Endometrium (tissue), 2 donors: ENCODE results near the gene YPEL3.
"Not testable (repeated sequence)": the region's sequence is repeated elsewhere in the genome, so short reads cannot be mapped to it uniquely, and the experiment has no call there.

Source experiments
- FAIRE-seq: peaks from 2 replicates; lab custom pipeline; 2012; peaks lifted over from hg19 to GRCh38; lab: Jason Lieb, UNC
- donor health status: control.
- donor health status: control.

Gene YPEL3, protein sequence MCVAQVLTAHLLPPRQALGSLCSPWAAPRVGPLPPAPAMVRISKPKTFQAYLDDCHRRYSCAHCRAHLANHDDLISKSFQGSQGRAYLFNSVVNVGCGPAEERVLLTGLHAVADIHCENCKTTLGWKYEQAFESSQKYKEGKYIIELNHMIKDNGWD

DNA sequence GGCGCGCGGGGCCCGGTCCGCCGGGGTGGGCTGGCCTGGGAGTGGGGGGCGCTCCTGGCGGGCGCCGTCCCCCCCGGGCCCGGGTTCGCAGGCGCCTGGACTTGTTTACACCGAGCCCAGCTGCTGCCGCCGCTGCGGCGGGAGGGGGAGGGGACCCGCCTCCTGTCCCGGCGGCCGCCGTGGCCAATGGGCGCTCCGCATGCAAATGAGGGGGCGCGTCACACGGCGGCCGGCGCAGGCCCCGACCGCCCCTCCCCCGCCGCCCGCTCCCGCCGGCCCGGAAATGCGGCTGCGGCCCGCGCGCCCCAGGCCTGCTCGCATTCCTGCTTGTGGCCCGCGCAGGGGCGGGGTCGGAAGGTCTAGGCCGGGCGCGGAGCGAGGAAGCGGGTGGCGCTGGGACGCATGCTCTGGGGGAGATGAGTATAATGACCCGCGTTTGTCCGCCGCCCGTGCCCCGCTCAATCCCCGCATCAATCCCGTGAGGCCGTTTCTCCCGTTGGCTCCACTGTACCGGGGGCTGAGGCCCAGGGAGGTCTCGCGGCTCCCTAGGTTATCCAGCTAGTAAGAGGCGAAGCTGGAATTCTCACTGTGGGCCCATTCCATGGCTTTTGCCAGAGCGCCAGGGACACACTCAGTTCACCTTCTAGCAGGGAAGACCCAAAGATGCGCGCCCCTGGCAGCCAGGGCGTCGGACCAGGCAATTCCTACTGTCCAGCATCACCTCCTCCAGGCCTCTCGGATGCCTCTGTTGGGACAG, at the start of gene YPEL3:
Gene YPEL3 (minus strand): TSS at position 109 of the 757 bp plus-strand sequence. CDS start 731 bp downstream, outside the sequence.
- FAIRE-seq, result no peak

- FAIRE-seq, result no peak
Measured at GRCh38 chr16:30145657-30146056, 49.6 kb upstream of the YPEL3 start.

GRCh38 chr16:30144917-30145316, 48.9 kb upstream of the YPEL3 start:
- FAIRE-seq, result peak; percentile 94

DNA sequence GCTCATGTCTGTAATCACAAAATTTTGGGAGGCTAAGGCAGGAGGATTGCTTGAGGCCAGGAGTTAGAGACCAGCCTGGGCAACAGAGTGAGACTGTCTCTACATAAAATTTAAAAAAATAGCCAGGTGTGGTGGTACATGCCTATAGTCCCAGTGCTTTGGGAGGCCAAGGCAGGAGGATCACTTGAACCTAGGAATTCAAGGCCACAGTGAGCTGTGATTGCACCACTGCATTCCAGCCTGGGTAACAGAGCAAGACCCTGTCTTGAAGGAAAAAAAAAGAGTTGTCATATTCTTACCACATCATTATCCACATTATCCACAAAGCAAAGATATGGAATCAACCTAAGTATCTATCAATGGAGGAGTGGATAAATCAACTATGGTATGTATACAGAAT, 48.0 kb upstream of the YPEL3 start:
- no peak for FAIRE-seq

DNA sequence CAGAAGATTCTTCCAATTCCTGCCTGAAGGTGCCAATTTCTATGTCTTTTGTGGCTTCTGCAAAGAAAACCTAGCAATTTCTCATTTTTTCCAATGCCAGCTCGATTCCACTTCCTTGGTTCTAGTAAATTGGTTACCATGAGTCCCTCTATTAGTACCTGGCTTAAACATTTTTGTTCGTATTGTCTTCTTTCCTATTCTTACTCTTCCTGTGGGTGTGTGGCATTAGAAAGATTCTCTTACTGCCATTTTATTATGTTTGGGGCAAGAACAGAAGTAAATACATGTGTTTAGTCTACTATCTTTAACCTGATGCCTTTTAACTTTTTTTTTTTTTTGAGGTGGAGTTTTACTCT, 47.3 kb upstream of the YPEL3 start:
- no peak for FAIRE-seq

DNA sequence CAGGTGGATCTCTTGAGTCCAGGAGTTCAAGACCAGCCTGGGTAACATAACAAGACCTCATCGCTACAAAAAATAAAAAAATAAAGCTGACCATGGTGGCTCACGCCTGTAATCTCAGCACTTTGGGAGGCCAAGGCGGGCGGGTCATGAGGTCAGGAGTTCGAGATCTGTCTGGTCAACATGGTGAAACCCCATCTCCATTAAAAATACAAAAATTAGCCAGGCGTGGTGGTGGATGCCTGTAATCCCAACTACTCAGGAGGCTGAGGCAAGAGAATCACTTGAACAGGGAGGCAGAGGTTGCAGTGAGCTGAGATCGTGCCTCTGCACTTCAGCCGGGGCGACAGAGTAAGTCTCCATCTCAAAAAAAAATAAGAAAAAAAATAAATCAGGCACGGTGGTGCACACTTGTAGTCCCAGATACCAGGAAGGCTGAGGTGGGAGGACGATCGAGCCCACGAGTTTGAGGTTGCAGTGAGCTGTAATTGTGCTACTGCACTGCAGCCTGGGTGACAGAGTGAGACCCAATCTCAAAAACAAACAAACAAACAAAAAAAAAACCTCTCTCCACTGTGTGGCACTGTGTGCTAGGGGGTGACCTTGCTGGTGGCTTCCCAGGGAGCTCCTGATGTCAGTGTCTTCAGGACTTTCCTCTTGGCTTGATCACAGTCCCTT, 46.8 kb upstream of the YPEL3 start:
- no peak for FAIRE-seq

DNA sequence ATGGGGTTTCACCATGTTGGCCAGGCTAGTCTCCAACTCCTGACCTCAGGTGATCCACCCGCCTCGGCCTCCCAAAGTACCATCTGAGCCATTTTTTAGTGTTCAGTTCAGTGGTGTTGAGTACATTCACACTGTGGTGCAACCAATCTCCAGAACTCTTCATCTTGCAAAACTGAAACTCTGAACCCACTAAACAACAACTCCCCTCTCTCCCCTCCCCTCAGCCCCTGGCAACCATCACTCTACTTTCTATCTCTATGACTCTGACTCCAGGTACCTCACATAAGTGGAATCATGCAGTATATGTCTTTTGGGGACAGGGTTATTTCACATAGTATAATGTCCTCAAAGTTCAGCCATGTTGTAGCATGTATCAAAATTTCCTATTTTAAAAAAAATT, 45.7 kb upstream of the YPEL3 start:
- no peak for FAIRE-seq

DNA sequence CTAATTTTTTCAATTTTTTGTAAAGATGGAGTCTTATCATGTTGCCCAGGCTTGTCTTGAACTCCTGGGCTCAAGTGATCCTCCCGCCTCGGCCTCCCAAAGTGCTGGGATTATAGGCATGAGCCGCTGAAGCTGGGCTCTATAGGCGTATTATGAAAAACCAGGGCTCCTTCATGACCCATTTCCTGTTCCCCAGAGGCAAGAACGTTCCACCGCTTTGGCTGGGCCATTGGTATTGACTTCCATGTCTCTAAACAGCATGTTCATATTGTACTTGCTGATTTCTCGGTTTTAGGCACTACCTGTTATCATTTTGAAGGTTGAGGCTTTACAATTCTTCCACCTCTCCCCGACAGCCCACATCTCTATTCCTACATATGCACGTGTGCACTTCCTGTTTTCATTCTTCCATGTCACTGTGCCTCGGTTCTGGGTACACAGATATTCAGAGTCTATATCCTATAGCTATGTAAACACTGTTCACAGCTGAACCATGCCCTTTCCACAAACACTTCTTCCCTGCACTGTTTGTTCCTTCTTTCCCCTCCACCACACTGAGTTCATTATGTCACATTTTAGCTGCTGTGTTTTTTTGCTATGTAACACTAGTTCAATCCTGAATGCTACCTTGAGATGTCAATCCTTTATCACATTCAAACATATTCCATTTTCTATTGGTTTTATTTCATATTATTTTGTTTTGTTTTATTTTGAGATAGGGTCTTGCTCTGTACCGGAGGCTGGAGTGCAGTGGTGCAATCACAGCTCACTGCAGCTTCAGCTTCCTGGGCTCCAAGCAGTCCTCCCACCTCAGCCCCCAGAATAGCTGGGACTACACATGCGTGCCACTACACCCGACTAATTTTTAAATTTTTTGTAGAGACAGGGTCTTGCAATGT, 43.8 kb upstream of the YPEL3 start:
- no peak for FAIRE-seq

GRCh38 chr16:30137897-30138296, 41.9 kb upstream of the YPEL3 start:
- no peak for FAIRE-seq

GRCh38 chr16:30136971-30137605, 41.1 kb upstream of the YPEL3 start:
- no peak for FAIRE-seq

DNA sequence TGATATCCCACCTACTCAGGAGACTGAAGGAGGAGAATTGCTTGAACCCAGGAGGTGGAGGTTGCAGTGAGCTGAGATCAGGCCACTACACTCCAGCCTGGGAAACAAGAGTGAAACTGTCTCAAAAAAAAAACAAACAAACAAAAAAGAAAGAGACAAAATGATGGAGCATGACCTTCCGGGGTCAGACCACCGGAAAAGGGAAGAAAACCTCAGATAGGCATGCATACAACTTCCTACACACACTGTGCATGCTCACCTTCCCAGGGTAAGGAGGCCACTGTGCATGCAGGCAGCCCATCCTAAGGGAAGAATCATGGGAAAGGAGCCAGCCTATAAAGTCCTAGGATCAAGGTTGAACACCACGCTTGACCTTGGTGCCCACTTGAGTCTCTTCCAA, 36.6 kb upstream of the YPEL3 start:
- FAIRE-seq, result no peak

DNA sequence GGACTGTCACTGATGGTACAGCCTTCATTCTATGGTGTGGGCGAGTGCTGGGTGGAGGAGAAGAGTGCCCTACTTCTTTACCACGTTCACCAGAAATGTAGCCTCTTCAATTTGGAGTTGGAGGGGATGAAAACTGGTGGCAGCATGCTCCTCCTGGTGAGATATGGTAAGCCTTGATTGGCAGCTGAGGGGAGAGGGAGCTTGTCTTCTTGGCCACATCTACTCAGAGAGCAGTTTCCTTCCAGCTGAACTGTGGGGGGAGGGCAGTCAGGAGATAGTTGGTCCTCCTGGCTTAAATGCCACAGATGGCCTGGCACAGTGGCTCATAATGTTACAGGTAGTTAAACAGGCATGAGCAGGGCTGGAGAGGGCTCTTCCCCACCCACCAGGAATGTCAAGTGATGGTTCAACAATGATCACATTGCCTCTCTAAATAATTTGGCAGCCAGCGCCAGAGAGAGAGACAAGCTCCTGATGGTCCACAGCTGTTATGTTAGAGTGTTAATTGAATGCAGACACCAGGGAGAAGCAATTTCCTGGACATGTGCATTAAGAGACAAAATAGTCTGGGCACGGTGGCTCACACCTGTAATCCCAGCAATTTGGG, 36.0 kb upstream of the YPEL3 start:
- FAIRE-seq, result no peak

GRCh38 chr16:30127993-30128392, 32.0 kb upstream of the YPEL3 start:
- FAIRE-seq, result no peak

DNA sequence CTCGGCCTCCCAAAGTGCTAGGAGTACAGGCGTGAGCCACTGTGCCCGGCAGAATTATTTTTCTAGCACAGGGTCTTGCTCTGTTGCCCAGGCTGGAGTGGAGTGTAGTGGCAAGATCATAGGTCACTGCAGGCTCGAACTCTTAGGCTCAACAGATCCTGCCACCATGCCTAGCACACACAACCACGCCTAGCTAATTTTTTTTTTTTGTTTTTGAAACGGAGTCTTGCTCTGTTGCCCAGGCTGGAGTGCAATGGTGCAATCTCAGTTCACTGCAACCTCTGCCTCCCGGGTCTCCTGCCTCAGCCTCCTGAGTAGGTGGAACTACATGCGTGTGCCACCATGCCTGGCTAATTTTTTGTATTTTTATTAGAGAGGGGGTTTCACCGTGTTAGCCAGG, 29.7 kb upstream of the YPEL3 start:
- FAIRE-seq, result not testable (repeated sequence)

- no peak for FAIRE-seq
Measured at GRCh38 chr16:30124985-30125379, 29.0 kb upstream of the YPEL3 start.

DNA sequence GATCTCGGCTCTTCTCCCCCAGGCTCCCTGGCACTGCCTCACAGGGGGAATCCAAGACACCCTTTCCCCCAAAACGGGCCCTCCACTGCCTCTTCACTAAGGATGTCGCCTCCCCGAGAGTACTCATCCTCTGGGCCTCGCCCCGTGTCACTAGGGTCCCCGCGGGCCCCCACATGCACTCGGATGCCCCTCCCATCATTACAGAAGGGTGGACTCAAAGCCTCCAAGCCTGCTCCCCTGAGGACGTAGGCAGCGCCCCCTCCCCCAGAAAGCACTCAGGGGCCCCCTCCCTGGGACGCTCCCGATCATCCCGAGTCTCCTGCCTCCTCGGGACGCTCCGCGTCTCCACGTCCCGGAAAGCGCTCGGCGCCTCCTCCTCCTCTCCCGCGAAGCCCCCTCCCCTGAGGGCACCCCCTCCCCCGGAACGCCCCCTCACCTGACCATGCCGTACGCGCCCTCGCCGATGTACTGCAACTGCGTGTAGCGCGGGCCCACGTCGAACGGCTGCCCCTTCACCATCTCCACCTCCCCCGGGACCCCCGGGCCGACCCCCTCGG, 26.7 kb upstream of the YPEL3 start:
- no peak for FAIRE-seq

GRCh38 chr16:30121741-30122571, 25.9 kb upstream of the YPEL3 start:
- FAIRE-seq, result no peak

GRCh38 chr16:30120340-30121105, 24.5 kb upstream of the YPEL3 start:
- no peak for FAIRE-seq

GRCh38 chr16:30119428-30119827, 23.4 kb upstream of the YPEL3 start:
- no peak for FAIRE-seq

DNA sequence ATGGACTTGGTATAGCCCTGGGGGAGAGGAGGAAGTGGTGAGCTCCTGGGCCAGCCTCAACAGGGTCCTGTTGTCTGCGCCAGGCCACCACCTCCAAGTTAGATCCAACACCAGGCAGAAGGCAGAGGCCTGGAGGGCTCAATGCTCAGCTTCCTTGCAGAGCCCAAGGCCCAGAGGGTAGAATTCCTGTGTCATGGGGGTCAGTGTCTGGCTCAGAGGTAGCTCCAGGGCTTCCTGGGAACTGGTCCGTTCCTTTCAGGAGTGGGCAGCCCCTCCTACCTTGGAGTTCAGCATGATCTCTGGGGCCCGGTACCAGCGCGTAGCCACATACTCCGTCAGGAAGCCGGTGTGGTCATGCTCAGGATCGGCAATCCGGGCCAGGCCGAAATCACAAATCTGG, 21.8 kb upstream of the YPEL3 start:
- FAIRE-seq, result no peak
